ENCODE results near the gene CAPN11. TPM values are rescaled to one million over a fixed set of nuclear protein-coding genes. Genes with fewer than 3 reads are reported as not detected.

The CAPN11 gene
- total RNA-seq, 4 donors from 2014 or later = 0.67 to 16.5 (median 4.9) TPM; not detected in 1

DNA sequence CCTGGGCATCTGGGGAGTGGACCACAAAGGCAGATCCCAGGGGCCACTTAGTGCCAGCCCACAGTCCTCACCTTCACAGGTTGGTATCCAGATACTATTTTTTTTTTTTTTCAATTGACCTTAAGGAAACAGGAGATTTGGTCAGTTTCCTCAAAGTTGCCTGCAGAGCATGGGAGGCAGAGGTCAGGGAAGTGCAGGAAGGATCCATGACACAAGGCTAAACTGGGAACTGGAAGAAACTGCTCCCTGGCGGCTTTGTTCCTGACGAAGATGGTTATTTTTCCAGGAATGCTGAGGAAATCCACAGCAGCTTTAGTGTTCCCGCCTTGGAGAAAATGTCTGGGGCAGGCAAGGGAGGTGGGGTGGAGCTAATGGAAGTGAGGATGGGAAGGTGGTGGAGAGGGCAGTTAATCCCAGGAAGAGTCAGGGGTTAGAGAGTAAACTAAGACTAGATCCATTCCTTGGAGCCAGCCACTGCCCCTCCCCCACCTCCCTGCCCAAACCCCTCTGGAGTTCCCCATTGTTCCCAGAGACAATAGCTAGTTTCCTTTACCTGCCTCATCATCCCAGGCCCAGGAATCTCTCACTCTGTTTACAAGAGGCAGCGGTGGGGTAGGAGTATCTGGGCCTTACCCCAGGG is 43.8 kb downstream of the CAPN11 start:
- no peak for DNase-seq
- no peaks in the 10 kb centered on the region for H3K27me3 ChIP-seq
- TF ChIP-seq CTCF (IDR thresholded peaks at IDR 0.05) = no peak
- no peak for TF ChIP-seq POLR2A (IDR thresholded peaks at IDR 0.05)
- H3K9me3 ChIP-seq = no peaks in the 10 kb centered on the region
- H3K4me3 ChIP-seq = no peak overlapping the region
- no peaks in the 10 kb centered on the region for H3K36me3 ChIP-seq
- no peak overlapping the region for H3K27ac ChIP-seq
- H3K4me1 ChIP-seq = no peaks in the 10 kb centered on the region

DNA sequence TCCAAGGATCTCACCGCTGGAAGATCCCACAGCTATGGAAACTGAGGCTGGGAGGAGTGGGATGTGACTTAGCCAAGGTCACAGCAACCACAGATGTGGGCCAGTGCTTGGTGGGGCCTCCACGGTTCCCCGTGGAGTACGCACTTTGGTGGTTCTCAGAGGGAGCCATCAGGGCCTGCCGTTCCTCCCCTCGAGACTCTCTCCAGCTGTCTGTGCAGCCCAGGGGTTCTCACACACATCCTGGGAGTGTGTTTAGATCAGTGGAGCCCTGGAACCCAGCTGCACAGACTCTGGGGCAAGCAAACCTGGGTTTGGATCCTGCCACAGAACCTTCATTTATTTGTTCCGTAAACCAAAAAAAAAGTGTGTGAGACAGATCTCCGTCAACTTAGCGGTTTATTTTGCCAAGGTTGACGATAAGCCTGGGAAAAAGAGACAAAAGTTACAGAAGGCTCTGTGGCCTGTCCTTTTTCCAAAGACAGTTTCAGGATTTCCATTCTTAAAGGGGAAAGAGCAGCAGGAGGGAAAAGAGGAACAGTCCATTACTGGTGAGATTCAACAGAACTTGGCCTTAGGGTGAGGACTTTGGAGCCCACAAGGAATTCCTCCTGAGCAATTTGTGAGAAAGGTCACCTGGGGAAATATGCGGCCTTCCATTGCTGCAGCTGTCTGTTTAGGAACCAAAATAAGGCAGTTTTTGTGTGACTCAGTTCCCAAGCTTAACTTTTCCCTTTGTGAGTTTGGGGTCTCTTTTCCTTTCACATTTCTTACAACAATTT is 44.5 kb downstream of the CAPN11 start:
- no peak for DNase-seq
- Histone ChIP-seq H3K4me1 (no peaks in the 10 kb centered on the region), H3K36me3 (no peaks in the 10 kb centered on the region), H3K27me3 (no peaks in the 10 kb centered on the region), H3K9me3 (no peaks in the 10 kb centered on the region), H3K4me3 (no peak overlapping the region), H3K27ac (no peak overlapping the region)
- TF ChIP-seq CTCF (IDR thresholded peaks at IDR 0.05) (no peak), POLR2A (IDR thresholded peaks at IDR 0.05) (no peak)

DNA sequence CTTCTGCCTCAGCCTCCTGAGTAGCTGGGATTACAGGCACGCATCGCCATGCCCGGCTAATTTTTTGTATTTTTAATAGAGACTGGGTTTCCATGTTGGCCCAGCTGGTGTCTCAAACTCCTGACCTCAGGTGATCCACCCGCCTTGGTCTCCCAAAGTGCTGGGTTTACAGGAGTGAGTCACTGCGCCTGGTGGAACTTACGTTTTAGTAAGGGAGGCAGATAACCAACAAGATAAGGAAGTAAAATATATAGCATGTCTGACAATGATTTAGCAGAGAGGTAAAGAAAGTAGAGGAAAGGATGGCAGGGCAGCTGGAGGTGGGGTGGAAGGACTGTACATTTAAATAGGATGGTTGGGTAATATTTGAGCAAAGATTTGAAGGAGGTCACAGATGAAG is 45.3 kb downstream of the CAPN11 start:
- no peak for DNase-seq
- Histone ChIP-seq H3K36me3 (no peaks in the 10 kb centered on the region), H3K4me3 (no peak overlapping the region), H3K27me3 (no peaks in the 10 kb centered on the region), H3K27ac (no peak overlapping the region), H3K4me1 (no peaks in the 10 kb centered on the region), H3K9me3 (no peaks in the 10 kb centered on the region)
- TF ChIP-seq POLR2A (IDR thresholded peaks at IDR 0.05) = no peak
- TF ChIP-seq CTCF (IDR thresholded peaks at IDR 0.05) = no peak

DNA sequence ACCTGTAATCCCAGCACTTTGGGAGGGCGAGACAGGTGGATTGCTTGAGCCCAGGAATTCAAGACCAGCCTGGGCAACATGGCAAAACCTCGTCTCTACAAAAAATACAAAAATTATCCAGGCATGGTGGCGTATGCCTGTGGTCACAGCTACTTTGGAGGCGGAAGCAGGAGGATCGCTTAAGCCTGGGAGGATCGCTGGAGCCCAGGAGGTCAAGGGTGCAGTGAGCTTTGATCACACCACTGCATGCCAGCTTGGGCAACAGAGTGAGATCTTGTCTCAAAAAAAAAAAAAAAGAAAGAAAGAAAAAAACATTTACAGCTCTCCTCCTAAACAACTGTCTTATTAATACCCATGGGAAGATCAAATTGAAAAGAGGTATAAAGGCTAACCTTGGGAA is 49.3 kb downstream of the CAPN11 start:
- Histone ChIP-seq H3K4me3 (no peak overlapping the region), H3K4me1 (no peaks in the 10 kb centered on the region), H3K9me3 (no peaks in the 10 kb centered on the region), H3K27me3 (no peaks in the 10 kb centered on the region), H3K36me3 (no peaks in the 10 kb centered on the region), H3K27ac (no peak overlapping the region)
- no peak for TF ChIP-seq POLR2A (IDR thresholded peaks at IDR 0.05)
- TF ChIP-seq CTCF (IDR thresholded peaks at IDR 0.05) = no peak
- DNase-seq = no peak

DNA sequence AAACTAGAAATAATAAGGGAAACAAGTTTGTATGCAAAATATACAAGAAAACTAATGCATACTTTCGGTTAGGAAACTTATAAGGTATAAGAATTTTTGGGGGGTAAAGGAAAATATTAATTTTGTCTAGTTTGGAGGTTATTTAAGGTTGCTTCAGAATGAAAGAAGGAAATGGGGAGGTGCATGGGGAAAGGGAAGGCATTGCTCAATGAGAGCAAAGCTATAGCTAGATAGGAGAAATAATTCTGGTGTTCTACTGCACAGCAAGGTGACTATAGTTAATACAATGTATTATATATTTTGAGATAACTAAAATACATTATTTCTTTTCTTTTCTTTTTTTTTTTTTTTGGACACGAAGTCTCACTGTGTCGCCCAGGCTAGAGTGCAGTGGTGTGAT is 52.7 kb downstream of the CAPN11 start:
- Histone ChIP-seq H3K4me1 (no peaks in the 10 kb centered on the region), H3K4me3 (no peak overlapping the region), H3K27ac (no peak overlapping the region), H3K27me3 (no peaks in the 10 kb centered on the region), H3K36me3 (no peaks in the 10 kb centered on the region), H3K9me3 (no peaks in the 10 kb centered on the region)
- TF ChIP-seq POLR2A (IDR thresholded peaks at IDR 0.05) = no peak
- TF ChIP-seq CTCF (IDR thresholded peaks at IDR 0.05) = no peak
- no peak for DNase-seq
